ENCODE measurements around the gene ATG4C. TPM values are rescaled to one million over a fixed set of nuclear protein-coding genes. Genes with fewer than 3 reads are reported as not detected.

Gene ATG4C
- total RNA-seq, 1 experiment from 2014 or later = 13.1 TPM

GRCh38 chr1:62794053-62794452, 10.1 kb downstream of the ATG4C start:
- Histone ChIP-seq H4K8ac (replicated peaks; ENCODE audit: insufficient read length, low read depth, low read length) (no peak overlapping the region), H3K27ac (ENCODE audit: insufficient read length, low read depth, low read length) (no peak overlapping the region), H3K18ac (ENCODE audit: insufficient read length, low read depth, low read length) (no peak overlapping the region), H4K20me1 (ENCODE audit: control insufficient read depth, insufficient read depth, insufficient read length) (no peaks in the 10 kb centered on the region), H3K79me2 (ENCODE audit: insufficient read depth, low read length) (no peaks in the 10 kb centered on the region; the same call in 1 of the 2 replicates), H2BK15ac (ENCODE audit: low read depth, low read length) (no peak overlapping the region), H3K4ac (ENCODE audit: low read depth, low read length) (no peak overlapping the region), H4K91ac (ENCODE audit: insufficient read length, low read depth, low read length) (no peak overlapping the region), H2AFZ (ENCODE audit: low read length) (no peak overlapping the region), H2BK20ac (ENCODE audit: low read depth, low read length, poor library complexity, severe bottlenecking) (no peak overlapping the region), H3K27me3 (ENCODE audit: insufficient read depth, low read length) (no peaks in the 10 kb centered on the region), H3K79me1 (ENCODE audit: insufficient read depth, low read depth, low read length, poor library complexity, severe bottlenecking) (peaks cover 3% of the 10 kb centered on the region), H3K23me2 (ENCODE audit: insufficient read length, low read depth, low read length, poor library complexity, severe bottlenecking) (no peaks in the 10 kb centered on the region), H3K14ac (ENCODE audit: insufficient read depth, low read length) (no peak overlapping the region), H3K23ac (ENCODE audit: insufficient read length, low read depth, low read length) (no peak overlapping the region), H3K56ac (ENCODE audit: insufficient read length, low read depth, low read length) (no peak overlapping the region), H3K4me2 (ENCODE audit: insufficient read depth, insufficient read length, low read length) (no peak overlapping the region), H2BK12ac (ENCODE audit: insufficient read length, low read depth, low read length) (no peak overlapping the region), H2BK120ac (ENCODE audit: low read depth, low read length, poor library complexity, severe bottlenecking) (no peak overlapping the region), H3K9ac (ENCODE audit: extremely low read depth, insufficient read length, low read length) (no peak overlapping the region), H3T11ph (ENCODE audit: low read length) (no peak overlapping the region), H2BK5ac (ENCODE audit: insufficient read length, low read length) (no peak overlapping the region), H2AK5ac (ENCODE audit: insufficient read length, low read length) (no peak overlapping the region), H3K4me1 (ENCODE audit: insufficient read depth, low read length) (no peaks in the 10 kb centered on the region), H3K9me3 (ENCODE audit: control insufficient read depth, low read depth, low read length) (no peaks in the 10 kb centered on the region), H4K5ac (ENCODE audit: insufficient read length, low read depth, low read length) (no peak overlapping the region)
- Mint-ChIP-seq H3K9me3 (no peaks in the 10 kb centered on the region), H3K4me1 (no peaks in the 10 kb centered on the region), H3K36me3 (ENCODE audit: insufficient read depth in 1 of 3, low read depth in 3 of 3) (no peaks in the 10 kb centered on the region), H3K27ac (peak overlapping the region in 1 of 3 experiments; percentile 11; a peak in 1 of 7 replicates), H3K27me3 (ENCODE audit: low read depth) (no peaks in the 10 kb centered on the region), H3K4me3 (no peak overlapping the region)
- no CpG with 5 or more reads among the region's 1 CpG for WGBS (ENCODE audit: extremely low coverage, insufficient read length, low lambda C conversion rate)
- no peak for DNase-seq
- no peak for TF ChIP-seq CTCF (conservative IDR thresholded peaks at IDR 0.05)

Measured in H9 (cell line).